22Rv1 (cell line): Measurements from ENCODE around the gene PRRG2.

ENCODE experiments used
- H3K27ac ChIP-seq: fragments of 450-650 bp; 2 replicates; pipeline ENCODE4 v1.5.1; 2017
- CTCF ChIP-seq: fragments of 450-650 bp; IDR thresholded peaks from 2 replicates; pipeline ENCODE4 v1.5.1; 2017; ENCODE audit warnings: mild to moderate bottlenecking
- ZFX ChIP-seq: fragments of 450-650 bp; IDR thresholded peaks from 2 replicates; pipeline ENCODE4 v1.6.1; 2017; ENCODE audit warnings: antibody characterized with exemption, borderline replicate concordance

PRRG2 gene

GRCh38 chr19:49594157-49594992 is 13.3 kb downstream of the PRRG2 start:
- H3K27ac ChIP-seq, result peak overlapping the region; percentile 98

GRCh38 chr19:49594993-49595818 is 14.1 kb downstream of the PRRG2 start:
- no peak for TF ChIP-seq CTCF
- no peak for TF ChIP-seq ZFX
- no peak overlapping the region for H3K27ac ChIP-seq

More at GRCh38 chr19:49594157-49594992, 13.3 kb downstream of the PRRG2 start:
- TF ChIP-seq ZFX (no peak), CTCF (no peak)

- H3K27ac ChIP-seq, result no peak overlapping the region
- TF ChIP-seq CTCF (no peak), ZFX (no peak)
Measured at GRCh38 chr19:49595819-49596404, 14.8 kb downstream of the PRRG2 start.

- TF ChIP-seq CTCF, result no peak
- no peak for TF ChIP-seq ZFX
- no peak overlapping the region for H3K27ac ChIP-seq
Measured at GRCh38 chr19:49596407-49596806, 15.3 kb downstream of the PRRG2 start.

- TF ChIP-seq CTCF (0 out of 2 replicates have a peak, but pooled peaks have one; percentile 6), ZFX (no peak)
Measured at GRCh38 chr19:49596954-49597702, 16.0 kb downstream of the PRRG2 start.

GRCh38 chr19:49597703-49597974 is 16.5 kb downstream of the PRRG2 start:
- no peak overlapping the region for H3K27ac ChIP-seq
- TF ChIP-seq CTCF, result no peak
- TF ChIP-seq ZFX, result no peak

More at GRCh38 chr19:49596954-49597702, 16.0 kb downstream of the PRRG2 start:
- H3K27ac ChIP-seq, result no peak overlapping the region
